GM12891 (cell line): Measurements from ENCODE around the gene HLA-DQA2.
"Not testable (repeated sequence)": the region's sequence is repeated elsewhere in the genome, so short reads cannot be mapped to it uniquely, and the experiment has no call there.

ENCODE experiments used
- POLR2A ChIP-seq: IDR thresholded peaks from 2 replicates; pipeline ENCODE4 v1.6.1; 2011; ENCODE audit warnings: low read depth, low read length, control low read depth
- POLR2AphosphoS5 ChIP-seq: IDR thresholded peaks from 2 replicates; pipeline ENCODE4 v1.6.1; 2011; ENCODE audit warnings: low read depth, low read length, control low read depth
- TAF1 ChIP-seq: IDR thresholded peaks from 2 replicates; pipeline ENCODE4 v1.6.1; 2011; ENCODE audit warnings: low read depth, low read length, control low read depth

DNA sequence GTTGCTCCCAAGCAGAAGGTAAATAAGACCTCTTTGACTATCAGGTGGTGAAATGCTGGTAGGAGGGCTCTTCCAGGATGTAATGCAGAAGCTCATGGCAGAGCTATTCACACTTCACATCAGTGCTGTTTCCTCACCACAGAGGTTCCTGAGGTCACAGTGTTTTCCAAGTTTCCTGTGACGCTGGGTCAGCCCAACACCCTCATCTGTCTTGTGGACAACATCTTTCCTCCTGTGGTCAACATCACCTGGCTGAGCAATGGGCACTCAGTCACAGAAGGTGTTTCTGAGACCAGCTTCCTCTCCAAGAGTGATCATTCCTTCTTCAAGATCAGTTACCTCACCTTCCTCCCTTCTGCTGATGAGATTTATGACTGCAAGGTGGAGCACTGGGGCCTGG lies 4.5 kb downstream of the HLA-DQA2 start:
- not testable (repeated sequence) for TF ChIP-seq TAF1, POLR2A, POLR2AphosphoS5
